ENCODE results near the gene CASS4.
"Not testable (repeated sequence)": the region's sequence is repeated elsewhere in the genome, so short reads cannot be mapped to it uniquely, and the experiment has no call there.

Gene CASS4

DNA sequence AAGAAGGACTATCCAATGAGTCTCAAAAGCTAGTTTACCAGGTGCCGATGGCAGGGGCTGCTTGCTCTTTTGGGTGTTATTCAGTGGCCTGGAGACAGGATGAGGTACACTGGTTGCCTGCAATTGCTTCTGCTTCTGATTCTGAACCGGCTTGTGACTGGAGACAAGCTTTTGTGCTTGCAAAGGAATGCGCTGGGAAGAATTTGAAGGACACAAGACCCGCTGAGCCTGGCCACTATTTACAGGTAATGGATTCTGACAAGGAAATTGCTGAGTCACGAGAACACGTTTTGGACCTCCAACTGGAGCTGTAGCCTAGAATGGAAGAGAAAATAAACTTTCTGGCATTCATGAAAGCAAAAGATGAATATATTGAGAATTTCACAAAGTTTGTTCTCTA is 25.8 kb upstream of the CASS4 start:
- Mint-ChIP-seq H3K27ac (no peak overlapping the region), H3K4me3 (no peak overlapping the region), H3K36me3 (no peaks in the 10 kb centered on the region), H3K4me1 (no peaks in the 10 kb centered on the region), H3K9me3 (no peaks in the 10 kb centered on the region), H3K27me3 (no peaks in the 10 kb centered on the region)

DNA sequence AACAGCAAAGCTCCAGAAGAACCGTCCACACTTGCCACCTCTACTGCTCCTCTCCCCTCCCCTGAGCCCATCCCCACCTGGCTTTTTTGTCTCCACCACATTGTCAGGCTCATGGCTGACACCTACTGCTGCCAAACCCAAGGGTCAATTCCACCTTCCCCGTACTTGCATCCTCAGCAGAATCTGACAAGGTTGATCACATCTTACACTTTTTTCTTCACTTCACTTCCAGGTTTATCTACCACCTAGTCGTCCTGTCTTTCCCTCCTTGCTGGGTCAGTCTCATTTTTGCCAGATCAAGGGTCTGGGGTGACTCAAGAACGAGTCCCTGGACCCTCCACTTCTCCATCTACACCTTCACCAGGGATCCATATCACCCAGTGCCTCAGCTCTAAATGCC is 23.2 kb upstream of the CASS4 start:
- Mint-ChIP-seq H3K36me3 (peaks cover 2% of the 10 kb centered on the region), H3K27me3 (no peaks in the 10 kb centered on the region), H3K9me3 (no peaks in the 10 kb centered on the region), H3K4me3 (no peak overlapping the region), H3K27ac (no peak overlapping the region), H3K4me1 (peaks cover 9% of the 10 kb centered on the region)

DNA sequence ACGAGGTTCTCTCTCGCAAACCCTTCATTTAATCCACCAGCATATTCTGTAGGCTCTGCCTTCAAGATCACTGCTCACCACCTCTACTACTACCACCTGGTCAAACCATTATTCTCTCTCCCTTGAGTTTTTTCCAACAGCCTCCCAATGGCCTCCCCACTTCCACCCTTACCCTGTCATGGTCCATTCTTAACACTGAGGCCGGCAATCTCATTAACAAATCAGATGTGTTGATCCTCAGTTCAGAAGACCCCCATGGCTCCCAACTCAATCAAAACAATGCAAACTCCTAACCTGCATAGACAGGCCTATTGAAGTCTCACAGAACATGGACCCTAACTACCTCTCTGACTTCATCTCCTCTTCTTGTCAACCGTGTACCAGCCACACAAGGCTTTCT is 22.3 kb upstream of the CASS4 start:
- Mint-ChIP-seq H3K27ac (no peak overlapping the region), H3K36me3 (peaks cover 2% of the 10 kb centered on the region), H3K4me1 (peaks cover 16% of the 10 kb centered on the region), H3K4me3 (no peak overlapping the region), H3K27me3 (no peaks in the 10 kb centered on the region), H3K9me3 (no peaks in the 10 kb centered on the region)

DNA sequence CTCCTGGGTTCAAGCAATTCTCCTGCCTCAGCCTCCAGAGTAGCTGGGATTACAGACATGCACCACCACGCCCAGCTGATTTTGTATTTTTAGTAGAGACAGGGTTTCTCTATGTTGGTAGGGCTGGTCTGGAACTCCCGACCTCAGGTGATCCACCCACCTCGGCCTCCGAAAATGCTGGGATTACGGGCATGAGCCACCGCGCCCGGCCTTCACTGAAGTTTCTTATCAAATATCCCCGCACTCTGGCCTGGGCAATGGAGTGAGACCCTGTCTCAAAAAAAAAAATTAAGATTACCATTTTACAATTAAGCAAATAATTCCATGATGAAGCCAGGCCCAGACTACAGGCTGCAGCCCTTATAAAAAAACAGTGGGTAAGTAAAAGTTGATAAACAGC is 21.7 kb upstream of the CASS4 start:
- not testable (repeated sequence) for H3K27me3 Mint-ChIP-seq, H3K27ac Mint-ChIP-seq, H3K9me3 Mint-ChIP-seq, H3K4me3 Mint-ChIP-seq, H3K36me3 Mint-ChIP-seq
- peaks cover 22% of the 10 kb centered on the region for H3K4me1 Mint-ChIP-seq

DNA sequence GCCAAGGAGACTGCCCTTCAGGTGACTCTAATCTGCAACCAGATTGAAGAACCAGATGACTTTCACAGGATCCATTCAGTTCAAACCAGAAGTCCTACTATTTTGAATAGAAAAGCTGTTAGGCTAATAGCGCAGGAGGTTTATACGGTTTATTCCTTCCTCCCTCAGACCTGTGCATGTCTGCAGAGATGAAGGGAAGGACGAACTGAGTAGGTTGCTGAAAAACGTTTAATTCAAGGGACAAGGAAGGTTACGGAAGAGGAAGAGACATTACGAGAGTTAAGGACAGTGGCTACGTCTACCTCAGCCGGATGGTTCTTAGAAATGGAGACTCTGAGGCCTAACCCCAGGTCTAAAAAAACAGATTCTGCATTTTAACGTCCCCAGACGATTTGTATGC is 21.0 kb upstream of the CASS4 start:
- H3K4me1 Mint-ChIP-seq: peaks cover 29% of the 10 kb centered on the region
- peaks cover 2% of the 10 kb centered on the region for H3K36me3 Mint-ChIP-seq

DNA sequence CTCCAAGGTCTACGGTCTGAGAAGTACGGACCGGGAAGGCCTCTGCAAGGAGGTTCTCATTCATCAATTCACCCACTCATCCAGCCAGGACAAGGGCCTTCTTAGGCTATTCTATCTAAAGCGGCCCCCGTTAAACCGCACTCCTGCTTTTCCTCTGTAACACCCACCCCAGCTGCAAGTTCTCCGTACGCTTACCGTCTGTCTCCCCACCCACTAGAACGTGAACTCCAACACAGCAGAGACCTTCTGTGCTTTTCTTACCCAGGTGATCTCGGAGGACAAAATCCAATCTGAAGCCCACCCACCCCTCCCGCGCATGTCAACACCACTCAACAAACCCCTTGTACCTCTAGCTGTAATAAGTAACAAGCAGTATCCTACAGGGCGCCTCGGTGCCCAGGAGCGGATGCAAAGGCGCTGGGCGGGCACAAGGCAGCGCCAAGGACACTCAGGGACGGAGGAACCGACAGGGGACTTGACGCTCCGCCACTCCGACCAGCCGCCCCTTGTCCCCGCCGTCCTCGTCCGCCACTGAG is 20.4 kb upstream of the CASS4 start:
- Mint-ChIP-seq H3K9me3 (no peaks in the 10 kb centered on the region), H3K36me3 (peaks cover 2% of the 10 kb centered on the region), H3K4me3 (no peak overlapping the region), H3K27ac (peak overlapping the region; percentile 68), H3K27me3 (no peaks in the 10 kb centered on the region), H3K4me1 (peaks cover 29% of the 10 kb centered on the region)

More for the DNA sequence above, 21.0 kb upstream of the CASS4 start:
- Mint-ChIP-seq H3K4me3 (no peak overlapping the region), H3K27me3 (no peaks in the 10 kb centered on the region), H3K9me3 (no peaks in the 10 kb centered on the region), H3K27ac (no peak overlapping the region)

DNA sequence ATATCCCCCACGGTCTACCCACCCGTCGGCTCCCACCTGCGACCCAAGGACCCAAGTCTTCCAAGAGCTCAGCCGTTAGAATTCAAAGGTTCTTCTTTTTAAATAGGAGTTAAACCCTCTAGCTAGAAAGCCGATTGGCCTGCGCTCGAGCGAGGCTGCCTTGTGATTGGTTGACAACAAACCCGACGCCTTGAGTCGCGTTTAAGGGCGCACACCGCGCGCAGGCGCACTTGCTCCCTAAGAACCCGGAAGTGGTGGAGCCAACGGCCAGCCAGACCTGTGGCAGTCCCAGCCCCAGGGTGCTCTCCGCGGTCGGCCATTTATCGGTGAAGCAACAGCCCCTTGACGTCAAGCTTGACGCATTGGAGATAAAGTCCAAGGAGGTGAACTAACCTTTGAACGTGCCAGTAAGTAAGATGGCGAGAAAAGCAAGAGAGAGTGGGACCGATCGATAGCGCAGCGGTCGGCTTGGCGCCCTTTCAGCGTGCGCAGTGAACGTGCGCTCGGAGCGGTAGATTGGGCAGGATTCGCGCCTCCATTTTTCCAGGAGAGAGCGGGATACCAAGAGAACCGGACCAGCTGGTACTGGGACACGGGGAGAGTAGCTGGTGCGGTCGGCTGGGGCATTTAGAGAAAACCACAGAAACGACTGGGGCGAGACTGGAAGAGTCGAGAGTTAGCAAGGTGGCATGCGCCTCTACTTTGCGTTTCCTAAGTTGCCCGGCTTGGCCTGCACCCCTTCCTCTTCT is 19.8 kb upstream of the CASS4 start, which contains the start of the genes AURKA and CSTF1:
Gene AURKA, minus strand, starts transcription at position 84 of the 749 bp plus-strand sequence. CDS start 4,018 bp downstream, outside the sequence.
Gene CSTF1, plus strand, starts transcription at position 514 of the 749 bp plus-strand sequence. CDS start 2,908 bp downstream, outside the sequence.
- peak within 1 kb of the TSS; percentile 68 for H3K27ac Mint-ChIP-seq
- H3K4me1 Mint-ChIP-seq: peaks cover 29% of the 10 kb centered on the region
- H3K27me3 Mint-ChIP-seq: no peaks in the 10 kb centered on the region
- H3K36me3 Mint-ChIP-seq: peaks cover 3% of the 10 kb centered on the region
- H3K9me3 Mint-ChIP-seq: no peaks in the 10 kb centered on the region
- no peak within 1 kb of the TSS for H3K4me3 Mint-ChIP-seq

DNA sequence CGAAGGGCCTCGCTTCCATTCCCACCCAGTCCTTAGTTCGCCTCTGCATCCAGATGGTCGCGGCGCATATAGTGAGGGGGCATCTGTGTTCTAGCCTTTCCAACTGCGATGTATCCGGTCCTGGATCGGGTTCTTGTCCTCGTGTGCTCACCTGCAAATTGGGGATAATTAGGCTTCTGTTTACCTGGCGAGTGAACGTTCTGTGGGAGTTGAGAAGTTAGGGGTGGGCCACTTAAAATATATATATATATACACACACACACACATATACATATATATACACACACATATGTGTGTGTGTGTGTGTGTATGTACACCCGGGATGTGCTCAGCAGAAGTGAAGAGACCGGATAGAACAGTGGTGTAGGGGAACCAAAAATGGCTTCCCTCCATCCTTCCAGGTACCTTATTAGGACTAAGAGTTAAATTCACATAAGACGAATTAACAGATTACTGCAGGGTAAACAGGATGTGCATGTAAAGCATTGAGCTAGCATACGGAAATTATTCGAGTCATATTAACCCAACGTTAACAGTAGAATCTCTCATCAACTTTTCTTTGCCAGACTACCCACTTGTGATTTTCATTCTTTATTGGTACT is 19.1 kb upstream of the CASS4 start:
- Mint-ChIP-seq H3K4me1 (peaks cover 29% of the 10 kb centered on the region), H3K27ac (no peak overlapping the region), H3K4me3 (no peak overlapping the region), H3K36me3 (peaks cover 3% of the 10 kb centered on the region), H3K9me3 (no peaks in the 10 kb centered on the region), H3K27me3 (no peaks in the 10 kb centered on the region)

DNA sequence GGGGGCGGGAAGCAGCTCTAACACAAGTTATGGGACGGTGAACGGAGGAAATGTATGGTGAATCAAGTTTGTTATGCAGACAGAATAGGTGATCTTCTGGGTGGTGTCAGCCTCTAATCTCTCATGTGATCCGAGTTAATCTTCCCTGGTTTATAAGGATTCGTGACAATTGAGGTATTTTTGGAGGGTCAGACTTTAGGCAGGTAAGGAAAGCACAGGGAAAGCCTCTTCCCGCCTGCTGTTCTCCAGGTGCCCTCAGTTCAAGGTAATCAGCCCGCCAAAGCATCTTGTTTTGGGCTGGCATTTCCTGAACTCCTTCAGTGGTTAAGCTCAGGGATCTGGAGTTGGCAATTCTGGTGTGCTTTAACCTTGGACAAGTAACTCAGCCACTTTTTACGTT is 18.4 kb upstream of the CASS4 start:
- H3K27ac Mint-ChIP-seq: no peak overlapping the region
- H3K4me1 Mint-ChIP-seq: peaks cover 29% of the 10 kb centered on the region
- H3K9me3 Mint-ChIP-seq: no peaks in the 10 kb centered on the region
- no peaks in the 10 kb centered on the region for H3K27me3 Mint-ChIP-seq
- peaks cover 3% of the 10 kb centered on the region for H3K36me3 Mint-ChIP-seq
- no peak overlapping the region for H3K4me3 Mint-ChIP-seq

DNA sequence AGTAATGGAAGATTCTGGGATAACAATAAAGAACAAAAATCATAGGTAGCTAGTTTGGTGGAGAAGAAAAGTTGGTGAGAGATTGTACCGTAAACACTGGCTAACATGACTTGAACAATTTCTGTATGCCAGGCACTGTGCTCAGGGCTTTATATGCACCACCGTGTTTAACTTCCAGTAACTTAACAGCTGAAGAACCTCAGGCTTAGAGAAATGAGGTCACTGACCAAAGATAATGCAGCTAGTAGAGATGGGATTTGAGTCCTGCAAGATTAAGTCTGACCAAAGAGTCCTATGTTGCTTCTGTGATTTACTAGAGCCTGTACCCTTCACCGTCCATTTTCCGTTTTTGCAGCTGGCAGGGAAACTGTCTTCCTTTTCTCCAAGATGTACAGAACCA is 16.9 kb upstream of the CASS4 start:
- peaks cover 7% of the 10 kb centered on the region for H3K36me3 Mint-ChIP-seq
- H3K4me3 Mint-ChIP-seq: no peak overlapping the region
- no peaks in the 10 kb centered on the region for H3K27me3 Mint-ChIP-seq

DNA sequence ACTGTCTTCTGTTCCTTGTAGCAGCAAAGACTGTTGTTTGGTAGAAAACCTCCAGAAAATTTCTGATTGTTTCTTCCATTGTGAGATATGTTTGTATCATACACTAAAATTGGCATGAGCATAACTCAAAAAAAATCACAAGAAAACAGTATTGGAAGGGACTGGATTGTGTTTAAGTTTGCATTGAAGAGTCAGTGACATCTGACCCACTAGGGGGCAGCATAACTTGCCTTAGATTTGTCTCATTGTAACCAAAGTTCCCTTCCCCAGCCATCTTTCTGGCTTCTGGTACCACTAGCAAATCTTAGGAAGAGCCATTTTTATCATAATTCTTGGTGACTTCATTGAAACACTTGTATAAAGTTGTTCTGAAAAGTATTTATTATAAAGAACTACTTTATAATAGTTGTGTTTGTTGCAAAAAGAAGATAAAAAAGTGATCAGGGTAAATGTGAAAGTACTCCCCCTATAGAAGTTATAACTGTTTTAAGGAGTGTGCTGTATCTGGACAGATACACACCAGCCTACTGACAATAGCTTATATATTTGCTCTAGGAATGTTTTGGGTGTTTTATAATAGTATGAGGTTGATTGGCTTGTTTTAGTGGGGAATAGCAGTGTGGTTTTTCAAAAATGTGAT is 11.9 kb upstream of the CASS4 start:
- Mint-ChIP-seq H3K4me1 (peaks cover 30% of the 10 kb centered on the region), H3K4me3 (peak overlapping the region; percentile 49), H3K9me3 (no peaks in the 10 kb centered on the region), H3K36me3 (peaks cover 12% of the 10 kb centered on the region), H3K27me3 (no peaks in the 10 kb centered on the region), H3K27ac (peak overlapping the region; percentile 68)

More for the DNA sequence above, 16.9 kb upstream of the CASS4 start:
- Mint-ChIP-seq H3K27ac (no peak overlapping the region), H3K4me1 (peaks cover 34% of the 10 kb centered on the region), H3K9me3 (no peaks in the 10 kb centered on the region)

DNA sequence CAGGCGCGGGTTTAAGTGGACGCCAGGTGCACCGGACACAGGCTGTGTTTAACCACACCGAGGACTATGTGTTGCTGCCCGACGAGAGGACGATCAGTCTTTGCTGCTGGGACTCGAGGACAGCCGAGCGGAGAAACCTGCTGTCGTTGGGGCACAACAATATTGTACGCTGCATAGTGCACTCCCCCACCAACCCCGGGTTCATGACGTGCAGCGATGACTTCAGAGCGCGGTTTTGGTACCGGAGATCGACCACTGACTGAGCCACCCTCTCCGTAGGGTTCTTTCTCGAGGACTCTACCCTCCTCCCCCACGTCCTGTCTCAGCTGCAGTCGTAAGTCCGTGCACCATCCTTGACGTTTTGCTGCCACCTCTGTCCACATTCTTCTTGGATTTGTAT is 8.6 kb upstream of the CASS4 start:
- Mint-ChIP-seq H3K9me3 (no peaks in the 10 kb centered on the region), H3K27me3 (no peaks in the 10 kb centered on the region), H3K27ac (no peak overlapping the region), H3K36me3 (peaks cover 15% of the 10 kb centered on the region), H3K4me3 (no peak overlapping the region), H3K4me1 (peaks cover 31% of the 10 kb centered on the region)

DNA sequence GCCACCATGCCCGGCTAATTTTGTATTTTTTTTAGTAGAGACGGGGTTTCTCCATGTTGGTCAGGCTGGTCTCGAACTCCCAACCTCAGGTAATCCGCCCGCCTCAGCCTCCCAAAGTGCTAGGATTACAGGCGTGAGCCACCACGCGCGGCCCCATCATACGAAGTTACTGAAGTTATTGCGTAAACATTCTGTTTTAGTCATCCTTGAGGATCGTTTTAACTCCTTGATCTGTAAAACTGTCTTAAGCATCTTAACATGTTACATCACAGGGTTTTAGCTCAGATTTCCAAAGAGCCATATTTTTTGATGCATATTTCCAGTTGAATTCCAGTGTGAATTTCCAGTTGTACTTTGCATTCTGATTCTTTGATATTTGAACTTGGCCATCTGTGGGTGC is 6.7 kb upstream of the CASS4 start:
- Mint-ChIP-seq H3K4me1 (peaks cover 30% of the 10 kb centered on the region), H3K36me3 (peaks cover 14% of the 10 kb centered on the region), H3K27ac (peak overlapping the region; percentile 4)
- not testable (repeated sequence) for H3K9me3 Mint-ChIP-seq, H3K27me3 Mint-ChIP-seq, H3K4me3 Mint-ChIP-seq

DNA sequence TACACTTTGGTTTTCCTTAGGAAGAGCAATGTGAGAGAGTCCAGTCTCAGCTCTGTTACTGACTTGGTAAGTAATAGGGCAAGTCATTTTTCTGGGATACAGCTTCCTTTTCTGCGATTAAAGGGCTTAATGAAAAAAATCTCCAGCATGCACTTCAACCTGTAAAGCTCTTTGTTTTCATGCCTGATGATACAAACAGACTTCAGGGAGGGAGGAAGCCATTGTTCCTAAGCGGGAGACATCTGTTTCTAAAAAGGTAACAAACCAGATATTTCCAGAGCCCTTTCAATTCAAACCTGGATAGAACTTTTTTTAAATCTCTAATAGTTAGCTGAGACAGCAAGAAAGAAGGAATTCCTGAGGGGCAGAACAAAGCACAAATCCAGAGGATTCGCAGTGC is 5.2 kb upstream of the CASS4 start:
- Mint-ChIP-seq H3K27me3 (no peaks in the 10 kb centered on the region), H3K27ac (no peak overlapping the region), H3K4me3 (no peak overlapping the region), H3K4me1 (peaks cover 40% of the 10 kb centered on the region), H3K36me3 (peaks cover 14% of the 10 kb centered on the region), H3K9me3 (no peaks in the 10 kb centered on the region)

DNA sequence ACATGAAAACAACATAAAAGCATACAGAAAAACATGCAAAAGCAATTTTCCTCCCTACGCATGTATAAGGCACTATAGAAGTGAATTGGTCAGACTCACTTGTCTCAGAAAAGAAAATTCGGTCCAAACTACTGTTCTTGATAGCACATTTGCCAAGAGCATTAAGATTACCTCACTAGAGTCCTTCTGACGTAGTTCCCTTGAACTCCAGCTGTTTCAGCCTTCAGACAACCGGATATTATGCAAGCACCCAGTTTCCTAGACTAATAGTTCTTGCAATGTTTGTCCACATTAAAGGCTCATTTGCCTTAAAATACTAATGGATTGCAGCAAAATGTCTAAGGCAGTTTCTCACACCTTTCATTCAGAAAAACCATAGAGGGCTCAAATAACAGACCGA is 2.5 kb upstream of the CASS4 start:
- H3K36me3 Mint-ChIP-seq: peaks cover 10% of the 10 kb centered on the region
- H3K4me1 Mint-ChIP-seq: peaks cover 54% of the 10 kb centered on the region
- H3K27me3 Mint-ChIP-seq: no peaks in the 10 kb centered on the region
- no peak overlapping the region for H3K27ac Mint-ChIP-seq
- no peak overlapping the region for H3K4me3 Mint-ChIP-seq
- H3K9me3 Mint-ChIP-seq: no peaks in the 10 kb centered on the region

DNA sequence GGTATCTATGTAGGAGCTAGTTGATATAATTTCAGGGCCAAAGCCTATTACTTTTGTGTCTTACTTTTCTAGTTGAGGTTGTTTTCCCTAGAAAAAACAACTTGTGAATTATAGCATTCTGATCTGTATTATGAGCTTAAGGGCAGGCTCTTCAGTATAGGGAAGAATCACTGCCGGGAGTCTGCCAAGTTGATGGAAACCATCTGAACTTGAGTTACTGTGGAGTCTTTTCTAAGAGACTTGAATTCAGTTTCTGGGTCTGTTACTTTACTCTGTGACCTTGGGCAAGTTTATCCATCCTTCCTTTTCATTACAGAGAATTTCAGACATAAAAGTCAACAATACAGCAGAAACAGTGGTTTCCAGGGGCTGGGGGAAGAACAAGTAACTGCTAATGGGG is 2.1 kb upstream of the CASS4 start:
- no peak overlapping the region for H3K4me3 Mint-ChIP-seq
- no peaks in the 10 kb centered on the region for H3K27me3 Mint-ChIP-seq
- H3K36me3 Mint-ChIP-seq: peaks cover 10% of the 10 kb centered on the region

More for the DNA sequence above, 2.1 kb upstream of the CASS4 start:
- peaks cover 58% of the 10 kb centered on the region for H3K4me1 Mint-ChIP-seq
- H3K27ac Mint-ChIP-seq: peak overlapping the region; percentile 82
- no peaks in the 10 kb centered on the region for H3K9me3 Mint-ChIP-seq
